DND-41 (cell line): Measurements from ENCODE around the gene SRPRB.

ENCODE experiments used
- ATAC-seq: fragments of 200-7000 bp; cut with Tn5 transposase; 3 replicates; pipeline ENCODE4 v1.9.1; 2021; ENCODE audit warnings: low read depth; ENCODE audit not compliant: insufficient read depth
- DNase-seq: peaks from one replicate; pipeline ENCODE4 v3.0.0-alpha.2; 2020
- H2AFZ ChIP-seq: 2 replicates; pipeline ENCODE4 v1.6.0; 2012; ENCODE audit warnings: low read depth, low read length
- H3K27ac ChIP-seq: 2 replicates; pipeline ENCODE4 v1.5.1; 2012; ENCODE audit warnings: low read length, inconsistent platforms
- H3K27me3 ChIP-seq: fragments of 200-600 bp; sonication (generic); 2 replicates; pipeline ENCODE4 v1.6.0; 2012; ENCODE audit warnings: low read length, mild to moderate bottlenecking, inconsistent platforms; ENCODE audit not compliant: insufficient read depth, poor library complexity
- H3K36me3 ChIP-seq: 2 replicates; pipeline ENCODE4 v1.5.1; 2012; ENCODE audit warnings: low read length, inconsistent platforms; ENCODE audit not compliant: insufficient read depth
- H3K4me1 ChIP-seq: 2 replicates; pipeline ENCODE4 v1.5.1; 2012; ENCODE audit warnings: mild to moderate bottlenecking, low read length; ENCODE audit not compliant: insufficient read depth
- H3K4me2 ChIP-seq: 2 replicates; pipeline ENCODE4 v1.6.0; 2012; ENCODE audit warnings: mild to moderate bottlenecking, moderate library complexity, low read length, inconsistent platforms; ENCODE audit not compliant: insufficient read depth
- H3K4me3 ChIP-seq, 2 experiments: fragments of 200-600 bp in 1 of 2; shearing (Covaris generic) in 1 of 2; 2 replicates each; pipeline ENCODE4 v1.5.1; 2012 to 2016; ENCODE audit warnings: inconsistent platforms in 2 of 2, low read length in 2 of 2, mild to moderate bottlenecking in 2 of 2, low read depth in 1 of 2, moderate library complexity in 1 of 2
- H3K79me2 ChIP-seq: 2 replicates; pipeline ENCODE4 v1.6.0; 2012; ENCODE audit warnings: low read length, inconsistent platforms; ENCODE audit not compliant: insufficient read depth
- H3K9ac ChIP-seq: 2 replicates; pipeline ENCODE4 v1.6.0; 2012; ENCODE audit warnings: low read depth, mild to moderate bottlenecking, inconsistent platforms, low read length, moderate library complexity
- H3K9me3 ChIP-seq: 2 replicates; pipeline ENCODE4 v1.5.1; 2012; ENCODE audit warnings: low read length, moderate library complexity, mild to moderate bottlenecking, inconsistent platforms; ENCODE audit not compliant: insufficient read depth, severe bottlenecking
- H4K20me1 ChIP-seq: 2 replicates; pipeline ENCODE4 v1.6.0; 2012; ENCODE audit warnings: low read length; ENCODE audit not compliant: insufficient read depth
- CTCF ChIP-seq: IDR thresholded peaks from 2 replicates; pipeline ENCODE4 v1.5.1; 2012; ENCODE audit warnings: borderline replicate concordance, low read length, moderate library complexity, mild to moderate bottlenecking; ENCODE audit not compliant: poor library complexity, severe bottlenecking; ENCODE audit errors: extremely low read depth
- EZH2 ChIP-seq: IDR thresholded peaks from 3 replicates; pipeline ENCODE4 v1.6.1; 2012; ENCODE audit warnings: borderline replicate concordance, low read depth, mild to moderate bottlenecking, moderate library complexity, low read length, inconsistent platforms; ENCODE audit not compliant: severe bottlenecking

The SRPRB gene

GRCh38 chr3:133760916-133761315 is 44.7 kb upstream of the SRPRB start:
- DNase-seq (no peak), ATAC-seq (no peak)
- Histone ChIP-seq H3K9me3 (no peaks in the 10 kb centered on the region), H2AFZ (no peak overlapping the region), H3K4me3 (no peak overlapping the region), H3K4me1 (no peaks in the 10 kb centered on the region), H3K4me2 (no peak overlapping the region), H3K27ac (no peak overlapping the region), H4K20me1 (no peaks in the 10 kb centered on the region), H3K79me2 (no peaks in the 10 kb centered on the region), H3K27me3 (peaks cover 7% of the 10 kb centered on the region), H3K9ac (no peak overlapping the region), H3K36me3 (no peaks in the 10 kb centered on the region)
- TF ChIP-seq CTCF (no peak), EZH2 (no peak)

GRCh38 chr3:133761605-133762484 is 43.8 kb upstream of the SRPRB start:
- no peaks in the 10 kb centered on the region for H3K79me2 ChIP-seq
- H3K4me1 ChIP-seq, result no peaks in the 10 kb centered on the region
- ATAC-seq (no peak), DNase-seq (no peak)
- no peak overlapping the region for H3K9ac ChIP-seq
- no peak overlapping the region for H3K4me2 ChIP-seq
- H3K27me3 ChIP-seq, result peaks cover 7% of the 10 kb centered on the region
- H3K4me3 ChIP-seq, result no peak overlapping the region
- H3K36me3 ChIP-seq, result no peaks in the 10 kb centered on the region
- H4K20me1 ChIP-seq, result no peaks in the 10 kb centered on the region
- TF ChIP-seq EZH2, result no peak
- TF ChIP-seq CTCF, result no peak
- no peak overlapping the region for H2AFZ ChIP-seq
- H3K9me3 ChIP-seq, result no peaks in the 10 kb centered on the region
- no peak overlapping the region for H3K27ac ChIP-seq

GRCh38 chr3:133762539-133762938 is 43.1 kb upstream of the SRPRB start:
- ATAC-seq, result no peak
- Histone ChIP-seq H3K9ac (no peak overlapping the region), H3K27ac (no peak overlapping the region), H2AFZ (no peak overlapping the region), H3K9me3 (no peaks in the 10 kb centered on the region), H3K27me3 (peaks cover 9% of the 10 kb centered on the region), H4K20me1 (no peaks in the 10 kb centered on the region), H3K36me3 (no peaks in the 10 kb centered on the region), H3K79me2 (no peaks in the 10 kb centered on the region), H3K4me1 (no peaks in the 10 kb centered on the region), H3K4me2 (no peak overlapping the region), H3K4me3 (no peak overlapping the region)
- no peak for DNase-seq
- TF ChIP-seq EZH2, result no peak
- no peak for TF ChIP-seq CTCF
